Duodenal mucosa (tissue), 2 donors: Measurements from ENCODE around the gene PRELID2.
"Not testable (repeated sequence)": the region's sequence is repeated elsewhere in the genome, so short reads cannot be mapped to it uniquely, and the experiment has no call there.

ENCODE experiments used
- H3K27ac ChIP-seq: one replicate; pipeline ENCODE4 v1.7.0; 2013; ENCODE audit warnings: low read depth, low read length
- H3K27me3 ChIP-seq, 2 donors: one replicate each; pipeline ENCODE4 v1.7.0; 2013; ENCODE audit warnings: low read length in 2 of 2, control low read depth in 1 of 2; ENCODE audit not compliant: insufficient read depth in 2 of 2, control insufficient read depth in 1 of 2
- H3K36me3 ChIP-seq, 2 donors: one replicate each; pipeline ENCODE4 v1.7.0; 2013; ENCODE audit warnings: low read length in 2 of 2, control low read depth in 1 of 2; ENCODE audit not compliant: insufficient read depth in 2 of 2, control insufficient read depth in 1 of 2
- H3K4me1 ChIP-seq, 2 donors: one replicate each; pipeline ENCODE4 v1.7.0; 2013; ENCODE audit warnings: low read length in 2 of 2, control low read depth in 1 of 2; ENCODE audit not compliant: insufficient read depth in 2 of 2, control insufficient read depth in 1 of 2
- H3K4me3 ChIP-seq, 2 donors: one replicate each; pipeline ENCODE4 v1.7.0; 2013; ENCODE audit warnings: low read length in 2 of 2, low read depth in 1 of 2
- H3K9ac ChIP-seq, 2 donors: one replicate each; pipeline ENCODE4 v1.7.0; 2013; ENCODE audit warnings: low read length in 2 of 2, low read depth in 1 of 2
- H3K9me3 ChIP-seq, 2 donors: one replicate each; pipeline ENCODE4 v1.7.0; 2013; ENCODE audit warnings: low read length in 2 of 2, control low read depth in 1 of 2; ENCODE audit not compliant: control insufficient read depth in 1 of 2

The PRELID2 gene

GRCh38 chr5:145800181-145800580 is 35.0 kb downstream of the PRELID2 start:
- Histone ChIP-seq H3K9me3 (peaks cover 0 to 3% of the 10 kb centered on the region in 2 donors), H3K27me3 (no peaks in the 10 kb centered on the region), H3K4me1 (no peaks in the 10 kb centered on the region), H3K9ac (no peak overlapping the region), H3K36me3 (peaks cover 5 to 31% of the 10 kb centered on the region in 2 donors), H3K27ac (no peak overlapping the region), H3K4me3 (no peak overlapping the region)

- peaks cover 9 to 34% of the 10 kb centered on the region in 2 donors for H3K36me3 ChIP-seq
Observed at GRCh38 chr5:145798503-145798902, 36.6 kb downstream of the PRELID2 start.

GRCh38 chr5:145797336-145797735 is 37.8 kb downstream of the PRELID2 start:
- peaks cover 9 to 29% of the 10 kb centered on the region in 2 donors for H3K36me3 ChIP-seq
- no peak overlapping the region for H3K27ac ChIP-seq
- H3K4me3 ChIP-seq = no peak overlapping the region
- no peaks in the 10 kb centered on the region for H3K27me3 ChIP-seq
- no peak overlapping the region for H3K9ac ChIP-seq
- H3K4me1 ChIP-seq = no peaks in the 10 kb centered on the region
- H3K9me3 ChIP-seq = peaks cover 0 to 3% of the 10 kb centered on the region in 2 donors

More at GRCh38 chr5:145798503-145798902, 36.6 kb downstream of the PRELID2 start:
- H3K27ac ChIP-seq, H3K4me3 ChIP-seq, H3K4me1 ChIP-seq, H3K9ac ChIP-seq, H3K27me3 ChIP-seq, H3K9me3 ChIP-seq: not testable (repeated sequence)

- peaks cover 9 to 31% of the 10 kb centered on the region in 2 donors for H3K36me3 ChIP-seq
- no peak overlapping the region for H3K4me3 ChIP-seq
- no peak overlapping the region for H3K9ac ChIP-seq
- H3K27me3 ChIP-seq = no peaks in the 10 kb centered on the region
- H3K4me1 ChIP-seq = no peaks in the 10 kb centered on the region
- no peak overlapping the region for H3K27ac ChIP-seq
- H3K9me3 ChIP-seq = peaks cover 0 to 3% of the 10 kb centered on the region in 2 donors
Observed at GRCh38 chr5:145796318-145796717, 38.8 kb downstream of the PRELID2 start.

- no peaks in the 10 kb centered on the region for H3K9me3 ChIP-seq
- no peaks in the 10 kb centered on the region for H3K27me3 ChIP-seq
- peaks cover 9 to 29% of the 10 kb centered on the region in 2 donors for H3K36me3 ChIP-seq
- no peak overlapping the region for H3K4me3 ChIP-seq
- H3K9ac ChIP-seq = no peak overlapping the region
- no peak overlapping the region for H3K27ac ChIP-seq
- no peaks in the 10 kb centered on the region for H3K4me1 ChIP-seq
Observed at GRCh38 chr5:145793574-145793973, 41.6 kb downstream of the PRELID2 start.

- no peak overlapping the region for H3K4me3 ChIP-seq
- no peaks in the 10 kb centered on the region for H3K4me1 ChIP-seq
- no peaks in the 10 kb centered on the region for H3K27me3 ChIP-seq
- no peaks in the 10 kb centered on the region for H3K9me3 ChIP-seq
- H3K27ac ChIP-seq = no peak overlapping the region
- H3K9ac ChIP-seq = no peak overlapping the region
- peaks cover 9 to 29% of the 10 kb centered on the region in 2 donors for H3K36me3 ChIP-seq
Observed at GRCh38 chr5:145792840-145793239, 42.3 kb downstream of the PRELID2 start.

- Histone ChIP-seq H3K36me3 (peaks cover 9 to 33% of the 10 kb centered on the region in 2 donors), H3K27ac (no peak overlapping the region), H3K9me3 (no peaks in the 10 kb centered on the region), H3K27me3 (no peaks in the 10 kb centered on the region), H3K4me1 (no peaks in the 10 kb centered on the region), H3K9ac (no peak overlapping the region), H3K4me3 (no peak overlapping the region)
Observed at GRCh38 chr5:145791866-145792265, 43.3 kb downstream of the PRELID2 start.

GRCh38 chr5:145787996-145788395 is 47.1 kb downstream of the PRELID2 start:
- Histone ChIP-seq H3K27me3 (no peaks in the 10 kb centered on the region), H3K36me3 (peaks cover 0 to 26% of the 10 kb centered on the region in 2 donors), H3K9me3 (no peaks in the 10 kb centered on the region), H3K9ac (no peak overlapping the region), H3K27ac (no peak overlapping the region), H3K4me3 (no peak overlapping the region), H3K4me1 (no peaks in the 10 kb centered on the region)

- peaks cover 0 to 29% of the 10 kb centered on the region in 2 donors for H3K36me3 ChIP-seq
- H3K9me3 ChIP-seq = no peaks in the 10 kb centered on the region
- H3K4me3 ChIP-seq = no peak overlapping the region
- H3K9ac ChIP-seq = no peak overlapping the region
- no peaks in the 10 kb centered on the region for H3K27me3 ChIP-seq
- H3K4me1 ChIP-seq = no peaks in the 10 kb centered on the region
- no peak overlapping the region for H3K27ac ChIP-seq
Observed at GRCh38 chr5:145787507-145787906, 47.6 kb downstream of the PRELID2 start.

- Histone ChIP-seq H3K4me3 (no peak overlapping the region), H3K4me1 (no peaks in the 10 kb centered on the region), H3K9ac (no peak overlapping the region), H3K36me3 (peaks cover 0 to 27% of the 10 kb centered on the region in 2 donors), H3K27me3 (no peaks in the 10 kb centered on the region), H3K27ac (no peak overlapping the region), H3K9me3 (no peaks in the 10 kb centered on the region)
Observed at GRCh38 chr5:145787001-145787400, 48.1 kb downstream of the PRELID2 start.

- no peak overlapping the region for H3K9ac ChIP-seq
- no peaks in the 10 kb centered on the region for H3K27me3 ChIP-seq
- no peak overlapping the region for H3K4me3 ChIP-seq
- H3K4me1 ChIP-seq = no peaks in the 10 kb centered on the region
- H3K9me3 ChIP-seq = no peaks in the 10 kb centered on the region
- no peak overlapping the region for H3K27ac ChIP-seq
- H3K36me3 ChIP-seq = peaks cover 4 to 25% of the 10 kb centered on the region in 2 donors
Observed at GRCh38 chr5:145780982-145781381, 54.2 kb downstream of the PRELID2 start.
